Measurements from ENCODE around the gene GALNT9. TPM values are rescaled to one million over a fixed set of nuclear protein-coding genes. Genes with fewer than 3 reads are reported as not detected.

Gene GALNT9
- total RNA-seq, 1 donor from 2014 or later, result 1.6 TPM

GRCh38 chr12:132263451-132264049 lies 65.8 kb downstream of the GALNT9 start:
- H3K4me3 Mint-ChIP-seq, result no peak overlapping the region
- DNase-seq (ENCODE audit: extremely low spot score, unreplicated experiment), result no peak

DNA sequence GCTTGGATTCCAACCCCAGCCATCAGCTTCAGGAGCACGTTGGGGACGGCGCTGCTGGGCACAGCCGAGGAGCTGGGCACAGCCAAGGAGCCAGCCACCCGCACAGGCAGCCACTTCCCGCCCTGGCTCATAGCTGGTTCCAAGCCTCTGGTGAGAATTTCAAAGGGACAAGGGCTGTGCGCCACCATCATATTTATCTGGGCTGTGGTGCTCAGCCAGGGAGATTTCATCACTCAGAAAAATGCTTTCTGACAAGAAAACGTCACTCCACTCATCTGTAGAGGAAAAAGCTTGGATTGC lies 66.4 kb downstream of the GALNT9 start:
- H3K9me3 Mint-ChIP-seq, result no peaks in the 10 kb centered on the region
- no peak overlapping the region for H3K4me3 Mint-ChIP-seq
- peaks cover 5% of the 10 kb centered on the region for H3K4me1 Mint-ChIP-seq (ENCODE audit: unreplicated experiment)
- TF ChIP-seq CTCF (conservative IDR thresholded peaks at IDR 0.05), result no peak
- peaks cover 53% of the 10 kb centered on the region for H3K27me3 Mint-ChIP-seq
- H3K36me3 Mint-ChIP-seq, result no peaks in the 10 kb centered on the region
- H3K27ac Mint-ChIP-seq, result no peak overlapping the region
- no peak for DNase-seq (ENCODE audit: extremely low spot score, unreplicated experiment)

More at GRCh38 chr12:132263451-132264049, 65.8 kb downstream of the GALNT9 start:
- no peak for TF ChIP-seq CTCF (conservative IDR thresholded peaks at IDR 0.05)
- Mint-ChIP-seq H3K27me3 (peaks cover 49% of the 10 kb centered on the region), H3K27ac (no peak overlapping the region), H3K4me1 (ENCODE audit: unreplicated experiment) (peaks cover 5% of the 10 kb centered on the region), H3K9me3 (no peaks in the 10 kb centered on the region), H3K36me3 (no peaks in the 10 kb centered on the region)

- Mint-ChIP-seq H3K4me1 (ENCODE audit: unreplicated experiment) (peaks cover 5% of the 10 kb centered on the region), H3K9me3 (no peaks in the 10 kb centered on the region), H3K27me3 (peaks cover 53% of the 10 kb centered on the region), H3K27ac (no peak overlapping the region), H3K36me3 (no peaks in the 10 kb centered on the region), H3K4me3 (no peak overlapping the region)
- no peak for DNase-seq (ENCODE audit: extremely low spot score, unreplicated experiment)
- TF ChIP-seq CTCF (conservative IDR thresholded peaks at IDR 0.05), result no peak
Observed at GRCh38 chr12:132262256-132263060, 66.9 kb downstream of the GALNT9 start.

- DNase-seq (ENCODE audit: extremely low spot score, unreplicated experiment), result no peak
- no peak overlapping the region for H3K4me3 Mint-ChIP-seq
- peaks cover 49% of the 10 kb centered on the region for H3K27me3 Mint-ChIP-seq
- no peak for TF ChIP-seq CTCF (conservative IDR thresholded peaks at IDR 0.05)
- H3K36me3 Mint-ChIP-seq, result no peaks in the 10 kb centered on the region
- H3K4me1 Mint-ChIP-seq (ENCODE audit: unreplicated experiment), result peaks cover 5% of the 10 kb centered on the region
- H3K9me3 Mint-ChIP-seq, result no peaks in the 10 kb centered on the region
- H3K27ac Mint-ChIP-seq, result no peak overlapping the region
Observed at GRCh38 chr12:132261328-132262138, 67.9 kb downstream of the GALNT9 start.

DNA sequence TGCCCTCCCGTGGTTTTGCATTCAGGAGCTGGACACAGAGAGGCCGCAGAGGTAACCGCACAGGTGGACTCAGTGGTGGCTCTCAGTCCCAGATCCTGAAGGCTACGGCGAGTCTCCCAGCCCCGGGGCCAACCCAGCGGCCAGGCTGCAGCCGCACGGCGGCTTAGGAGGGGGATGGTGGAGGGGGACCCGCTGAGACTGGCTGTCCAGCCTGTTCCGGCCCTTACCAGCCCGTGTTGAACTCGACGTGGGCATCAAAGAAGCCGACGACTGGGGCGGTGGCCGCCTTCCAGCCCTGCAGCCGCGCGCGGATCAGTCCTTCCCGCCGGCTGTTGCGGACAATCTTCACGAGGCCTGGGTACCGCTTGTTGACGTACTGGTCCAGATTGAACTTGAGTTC lies 68.7 kb downstream of the GALNT9 start:
- DNase-seq (ENCODE audit: extremely low spot score, unreplicated experiment), result no peak
- no peak overlapping the region for H3K27ac Mint-ChIP-seq
- H3K9me3 Mint-ChIP-seq, result no peaks in the 10 kb centered on the region
- no peak for TF ChIP-seq CTCF (conservative IDR thresholded peaks at IDR 0.05)
- H3K36me3 Mint-ChIP-seq, result no peaks in the 10 kb centered on the region
- H3K4me1 Mint-ChIP-seq (ENCODE audit: unreplicated experiment), result peaks cover 5% of the 10 kb centered on the region
- H3K4me3 Mint-ChIP-seq, result no peak overlapping the region
- peaks cover 49% of the 10 kb centered on the region for H3K27me3 Mint-ChIP-seq
